AG09309 (cell line): ENCODE results near the gene AP2B1.

Source experiments
- DNase-seq: peaks from one replicate; pipeline ENCODE4 v3.0.0-alpha.2; 2010; ENCODE audit warnings: low read depth
- H3K4me3 ChIP-seq: 2 replicates; pipeline ENCODE4 v1.5.1; 2011; ENCODE audit warnings: mild to moderate bottlenecking, low read depth, low read length, moderate library complexity; ENCODE audit not compliant: control insufficient read depth
- TF ChIP-seq, protein P1 (sequence below): IDR thresholded peaks from 2 replicates; pipeline ENCODE4 v1.5.1; 2011; ENCODE audit warnings: mild to moderate bottlenecking, low read depth, low read length, inconsistent platforms; ENCODE audit not compliant: insufficient read depth, control insufficient read depth; ENCODE audit errors: missing control alignments

Gene AP2B1

DNA sequence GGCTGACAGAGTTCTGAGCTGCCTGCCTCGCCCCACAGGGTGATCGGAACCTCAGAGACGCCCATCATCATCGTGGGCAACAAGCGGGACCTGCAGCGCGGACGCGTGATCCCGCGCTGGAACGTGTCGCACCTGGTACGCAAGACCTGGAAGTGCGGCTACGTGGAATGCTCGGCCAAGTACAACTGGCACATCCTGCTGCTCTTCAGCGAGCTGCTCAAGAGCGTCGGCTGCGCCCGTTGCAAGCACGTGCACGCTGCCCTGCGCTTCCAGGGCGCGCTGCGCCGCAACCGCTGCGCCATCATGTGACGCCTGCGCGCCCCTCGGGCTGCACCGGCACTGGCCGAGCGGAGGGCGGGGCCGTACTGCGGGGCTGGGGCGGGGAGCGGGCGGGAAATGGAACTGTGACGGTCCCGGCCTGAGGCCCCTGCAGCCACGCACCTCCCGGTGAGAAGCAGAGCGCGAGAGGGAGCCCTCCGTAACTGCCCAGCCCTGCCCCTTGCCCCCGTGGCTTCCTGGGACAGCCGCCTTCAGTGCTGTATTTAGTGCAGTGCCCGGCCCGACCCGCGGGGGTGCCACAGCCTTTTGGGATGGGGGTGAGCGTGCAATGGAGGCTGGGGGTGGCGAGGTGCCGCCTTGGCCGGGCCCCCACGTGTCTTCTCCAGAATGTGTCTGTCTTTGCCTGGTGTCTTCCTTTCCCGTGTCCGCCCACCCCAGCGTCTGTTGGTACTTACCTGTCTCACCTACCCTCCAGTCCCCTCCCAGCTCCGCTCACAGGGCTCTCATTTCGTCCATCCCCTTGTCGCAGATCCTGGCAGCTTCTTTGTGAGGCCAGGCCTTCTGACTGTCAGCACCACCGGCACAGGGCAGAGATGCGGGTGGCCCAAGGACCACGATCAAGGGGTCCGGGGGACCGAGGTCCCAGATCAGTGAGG, 154.1 kb downstream of the AP2B1 start:
- DNase-seq, result no peak
- no peak overlapping the region for H3K4me3 ChIP-seq
- TF ChIP-seq, protein P1, sequence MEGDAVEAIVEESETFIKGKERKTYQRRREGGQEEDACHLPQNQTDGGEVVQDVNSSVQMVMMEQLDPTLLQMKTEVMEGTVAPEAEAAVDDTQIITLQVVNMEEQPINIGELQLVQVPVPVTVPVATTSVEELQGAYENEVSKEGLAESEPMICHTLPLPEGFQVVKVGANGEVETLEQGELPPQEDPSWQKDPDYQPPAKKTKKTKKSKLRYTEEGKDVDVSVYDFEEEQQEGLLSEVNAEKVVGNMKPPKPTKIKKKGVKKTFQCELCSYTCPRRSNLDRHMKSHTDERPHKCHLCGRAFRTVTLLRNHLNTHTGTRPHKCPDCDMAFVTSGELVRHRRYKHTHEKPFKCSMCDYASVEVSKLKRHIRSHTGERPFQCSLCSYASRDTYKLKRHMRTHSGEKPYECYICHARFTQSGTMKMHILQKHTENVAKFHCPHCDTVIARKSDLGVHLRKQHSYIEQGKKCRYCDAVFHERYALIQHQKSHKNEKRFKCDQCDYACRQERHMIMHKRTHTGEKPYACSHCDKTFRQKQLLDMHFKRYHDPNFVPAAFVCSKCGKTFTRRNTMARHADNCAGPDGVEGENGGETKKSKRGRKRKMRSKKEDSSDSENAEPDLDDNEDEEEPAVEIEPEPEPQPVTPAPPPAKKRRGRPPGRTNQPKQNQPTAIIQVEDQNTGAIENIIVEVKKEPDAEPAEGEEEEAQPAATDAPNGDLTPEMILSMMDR, result no peak

DNA sequence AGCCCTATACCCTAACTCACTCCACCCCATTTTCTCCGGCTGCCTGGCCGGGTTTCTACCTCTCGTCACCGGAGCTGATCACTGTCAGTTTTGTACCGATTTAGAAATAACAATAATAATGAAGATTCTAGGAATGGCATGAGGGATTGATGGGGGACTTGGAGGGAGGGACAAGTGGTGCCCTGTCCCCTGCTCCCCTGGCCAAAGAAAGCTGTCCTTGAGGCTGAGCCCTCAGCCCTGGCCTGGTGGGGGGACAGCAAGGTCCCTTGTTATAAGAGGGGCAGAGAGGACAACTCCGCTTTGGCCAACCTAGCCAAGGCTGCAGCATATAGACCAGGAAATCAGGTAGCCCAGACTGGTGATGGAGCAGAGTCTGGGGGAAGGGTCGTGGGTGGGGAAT, 155.4 kb downstream of the AP2B1 start:
- H3K4me3 ChIP-seq, result no peak overlapping the region
- TF ChIP-seq, protein P1, result no peak
- DNase-seq, result no peak

DNA sequence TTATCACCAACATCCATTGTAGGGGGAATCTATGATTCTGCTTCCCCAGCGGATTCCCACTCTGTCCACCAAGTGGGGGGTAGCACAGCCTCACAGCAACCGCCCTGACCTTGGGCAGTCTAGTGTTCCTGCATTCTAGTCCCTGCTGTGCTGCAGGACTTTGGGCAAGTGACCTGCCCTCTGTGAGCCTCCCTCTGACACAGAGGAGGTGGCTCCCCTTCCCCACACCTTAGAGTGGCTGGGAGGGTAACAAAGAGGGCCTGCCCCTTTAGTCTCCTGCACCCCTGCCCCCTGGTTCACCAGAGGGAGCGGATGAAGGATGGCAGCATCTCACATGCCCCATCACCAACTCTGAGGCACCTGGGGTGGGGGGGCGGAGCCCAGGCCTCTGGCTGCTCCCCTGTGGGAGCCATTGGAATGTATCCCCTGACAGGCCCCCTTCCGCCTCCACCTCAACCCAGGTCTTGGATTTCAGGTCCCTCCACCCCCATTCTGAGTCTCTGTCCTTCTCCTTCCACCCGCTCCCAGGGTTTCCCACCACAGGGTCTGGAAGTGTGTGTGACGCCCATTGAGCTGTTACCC, 155.9 kb downstream of the AP2B1 start:
- H3K4me3 ChIP-seq, result no peak overlapping the region
- DNase-seq, result no peak
- TF ChIP-seq, protein P1, result no peak

DNA sequence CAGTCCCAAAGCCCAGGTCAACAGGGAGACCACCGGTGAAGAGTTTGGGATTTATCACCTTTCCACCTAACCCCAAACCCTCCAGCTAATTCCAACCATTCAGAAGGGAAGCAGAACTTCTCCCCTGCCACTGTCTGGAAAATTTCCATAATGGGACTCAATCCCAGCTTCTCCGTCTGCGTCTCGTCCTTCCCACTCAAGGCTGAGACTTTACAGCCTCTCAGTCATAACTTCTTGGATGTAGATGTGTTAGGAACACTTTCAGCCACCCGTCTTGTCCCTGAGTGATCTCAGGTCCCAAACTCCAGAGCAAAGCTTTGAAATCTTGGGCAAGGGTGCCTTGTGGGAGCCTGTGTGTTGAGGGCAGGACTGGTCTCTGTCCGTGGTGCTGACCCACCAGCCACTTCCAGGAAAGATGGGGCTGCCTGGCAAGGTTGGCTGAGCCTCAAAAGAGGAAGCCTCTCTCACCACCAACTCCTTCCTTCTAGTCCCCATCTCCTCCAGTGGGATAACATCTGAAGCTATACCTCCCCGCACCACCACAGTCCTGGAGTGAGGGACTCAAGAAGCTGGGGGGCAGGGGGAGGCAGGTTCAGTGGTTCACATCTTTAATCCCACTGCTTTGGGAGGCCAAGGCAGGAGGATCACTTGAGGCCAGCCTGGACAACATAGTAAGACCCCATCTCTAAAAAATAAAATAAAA, 156.7 kb downstream of the AP2B1 start:
- TF ChIP-seq, protein P1, result no peak
- no peak overlapping the region for H3K4me3 ChIP-seq
- DNase-seq, result no peak

DNA sequence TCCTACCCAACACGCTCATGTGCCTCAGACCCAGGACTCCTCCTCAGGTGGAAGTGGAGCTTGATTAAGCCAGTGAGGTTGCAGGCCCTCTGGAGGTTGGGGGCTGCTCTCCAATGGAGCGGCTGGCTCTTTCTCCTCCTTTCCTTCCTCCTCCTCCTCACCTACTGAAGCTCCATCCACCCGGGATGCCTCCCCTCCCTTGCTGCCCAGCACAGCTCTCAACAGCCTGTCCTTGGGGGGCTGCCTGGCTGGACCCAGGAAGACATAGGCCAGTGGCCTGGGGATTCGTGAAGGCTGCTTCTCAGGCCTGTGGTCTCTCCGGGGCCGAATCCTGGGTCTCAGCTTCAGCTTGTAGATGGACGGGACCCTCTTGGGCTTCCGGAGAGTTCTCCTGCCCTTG, 157.7 kb downstream of the AP2B1 start:
- H3K4me3 ChIP-seq, result no peak overlapping the region
- TF ChIP-seq, protein P1, result no peak
- DNase-seq, result no peak

DNA sequence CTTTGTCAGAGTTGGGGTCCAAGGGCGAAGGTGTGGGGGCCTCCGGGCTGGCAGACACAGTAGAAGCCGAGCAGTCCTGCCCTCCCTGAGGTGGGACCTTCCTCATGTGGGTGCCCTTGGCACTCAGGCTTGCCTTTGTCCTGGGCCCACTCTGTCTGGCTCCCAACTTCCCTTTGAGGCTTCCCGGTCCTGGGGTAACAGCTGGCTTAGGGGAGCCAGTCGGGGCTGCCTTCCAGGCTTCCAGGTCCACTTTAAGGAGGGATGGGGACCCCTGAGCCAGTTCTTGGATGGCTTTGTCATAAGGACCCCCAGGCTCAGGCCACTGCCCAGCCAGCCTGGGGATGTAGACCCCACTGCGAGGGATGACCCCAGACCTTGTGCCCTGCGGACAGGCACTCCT, 158.1 kb downstream of the AP2B1 start:
- H3K4me3 ChIP-seq, result no peak overlapping the region
- TF ChIP-seq, protein P1, result no peak
- no peak for DNase-seq
